ENCODE data around the gene COMT. TPM values are rescaled to one million over a fixed set of nuclear protein-coding genes. Genes with fewer than 3 reads are reported as not detected.

The COMT gene
- total and polyA plus RNA-seq, 2 of the 4 experiments (the other 2 are of a cell fraction), result 202 to 347 TPM

GRCh38 chr22:19943082-19944026 is 1.8 kb downstream of the COMT start:
- Histone ChIP-seq H2AK5ac (ENCODE audit: low read depth, low read length) (peak overlapping the region; percentile 99), H3K27ac (ENCODE audit: insufficient read depth, low read length) (peak overlapping the region; percentile 99), H3K4me3 (ENCODE audit: insufficient read depth, low read depth, low read length) (peak overlapping the region; percentile 91), H2AFZ (replicated peaks; ENCODE audit: low read length, poor library complexity) (peak overlapping the region; percentile 74), H3K36me3 (ENCODE audit: control insufficient read depth, insufficient read depth, low read length) (0 out of 2 replicates have a peak, but pooled peaks cover 4% of the 10 kb centered on the region), H2BK5ac (ENCODE audit: low read depth, low read length, poor library complexity, severe bottlenecking) (peak overlapping the region; percentile 99), H2BK20ac (ENCODE audit: low read depth, low read length) (peak overlapping the region; percentile 94), H3K18ac (ENCODE audit: low read depth, low read length) (peak overlapping the region; percentile 98), H3K9me3 (ENCODE audit: control insufficient read depth, insufficient read depth, low read length) (no peaks in the 10 kb centered on the region), H4K20me1 (ENCODE audit: insufficient read depth, low read length) (peaks cover 3% of the 10 kb centered on the region; the same call in 1 of the 2 replicates), H3K56ac (ENCODE audit: extremely low read depth, insufficient read depth, low read length) (peak overlapping the region; percentile 99), H3K4me2 (ENCODE audit: low read depth, low read length) (peak overlapping the region; percentile 93), H3K9me1 (ENCODE audit: insufficient read depth, low read length) (peaks cover 11% of the 10 kb centered on the region), H3K27me3 (ENCODE audit: control insufficient read depth, insufficient read depth, low read length) (no peaks in the 10 kb centered on the region), H3K4me1 (ENCODE audit: control insufficient read depth, insufficient read depth, low read length) (peaks cover 25% of the 10 kb centered on the region), H3K9ac (ENCODE audit: low read depth, low read length) (peak overlapping the region; percentile 100), H3K4ac (ENCODE audit: low read depth, low read length) (peak overlapping the region; percentile 100), H2BK120ac (ENCODE audit: low read depth, low read length) (peak overlapping the region; percentile 92), H3K23ac (ENCODE audit: low read depth, low read length) (peak overlapping the region; percentile 100), H4K8ac (ENCODE audit: low read depth in 2 of 2, low read length in 2 of 2) (peak overlapping the region; percentile 96 to 98), H4K91ac (ENCODE audit: insufficient read depth, low read depth, low read length) (peak overlapping the region; percentile 97), H2BK15ac (ENCODE audit: low read depth, low read length) (peak overlapping the region; percentile 99; the same call in 2 of the 3 replicates), H3K14ac (replicated peaks; ENCODE audit: low read depth, low read length) (peak overlapping the region; percentile 100), H3K79me1 (ENCODE audit: low read depth in 1 of 2, low read length in 2 of 2) (peaks cover 28 to 69% of the 10 kb centered on the region in 2 experiments), H4K5ac (ENCODE audit: low read depth, low read length) (peak overlapping the region; percentile 97), H2AK9ac (replicated peaks; ENCODE audit: low read depth, low read length, poor library complexity) (peak overlapping the region; percentile 100)
- ChIA-PET CTCF (interaction anchor here (0.9 kb wide), 1 partner anchor 213 kb away, joined by 4 read pairs; no protein-coding TSS in a partner anchor), POLR2A (ENCODE audit: unreplicated experiment) (no interaction called here)
- dilution Hi-C loops (cut with HindIII; ENCODE audit: low sequenced_read_pairs, unreplicated experiment), result no loop called here
- peak; percentile 94 for DNase-seq
- ATAC-seq (ENCODE audit: low read depth), result peak; percentile 57
- in situ Hi-C loops (cut with MboI; ENCODE audit: low sequenced_read_pairs), result no loop called here
- 47% methylated on average over 2 of the region's 11 CpGs; no CpG with 5 or more reads in 1 of the 2 experiments for WGBS, 2 experiments (ENCODE audit: extremely low coverage in 2 of 2, insufficient read length in 1 of 2)
- intact Hi-C loops (cut with micrococcal nuclease), result loop anchor here (5.0 kb wide), 1 partner anchor 51 kb away; no protein-coding TSS in a partner anchor
- no TSS peak for BruUV-seq (replicated peaks)
- TF ChIP-seq POLR2A (IDR thresholded peaks at IDR 0.05; ENCODE audit: low read depth, low read length) (peak; percentile 67; the same call in 1 of the 2 replicates), MAFK (IDR thresholded peaks at IDR 0.05; ENCODE audit: low read depth, low read length) (no peak), RAD21 (IDR thresholded peaks at IDR 0.05; ENCODE audit: low read length) (no peak), FOS (IDR thresholded peaks at IDR 0.05; ENCODE audit: low read depth, low read length) (no peak), MXI1 (IDR thresholded peaks at IDR 0.05; ENCODE audit: borderline replicate concordance, low read depth, low read length) (peak; percentile 30; the same call in 1 of the 2 replicates), RCOR1 (IDR thresholded peaks at IDR 0.05; ENCODE audit: insufficient replicate concordance, low read length) (peak; percentile 32), CHD1 (IDR thresholded peaks at IDR 0.05; ENCODE audit: low read depth, low read length) (no peak), USF2 (IDR thresholded peaks at IDR 0.05; ENCODE audit: low read depth, low read length) (no peak), MAZ (IDR thresholded peaks at IDR 0.05; ENCODE audit: borderline replicate concordance, low read depth, low read length) (peak; percentile 13; the same call in 1 of the 2 replicates), NFE2L2 (IDR thresholded peaks at IDR 0.05; ENCODE audit: low read depth, low read length) (no peak)
- TF ChIP-seq, protein P1, sequence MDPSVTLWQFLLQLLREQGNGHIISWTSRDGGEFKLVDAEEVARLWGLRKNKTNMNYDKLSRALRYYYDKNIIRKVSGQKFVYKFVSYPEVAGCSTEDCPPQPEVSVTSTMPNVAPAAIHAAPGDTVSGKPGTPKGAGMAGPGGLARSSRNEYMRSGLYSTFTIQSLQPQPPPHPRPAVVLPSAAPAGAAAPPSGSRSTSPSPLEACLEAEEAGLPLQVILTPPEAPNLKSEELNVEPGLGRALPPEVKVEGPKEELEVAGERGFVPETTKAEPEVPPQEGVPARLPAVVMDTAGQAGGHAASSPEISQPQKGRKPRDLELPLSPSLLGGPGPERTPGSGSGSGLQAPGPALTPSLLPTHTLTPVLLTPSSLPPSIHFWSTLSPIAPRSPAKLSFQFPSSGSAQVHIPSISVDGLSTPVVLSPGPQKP (IDR thresholded peaks at IDR 0.05; ENCODE audit: borderline replicate concordance, low read depth, low read length), result no peak
- TF ChIP-seq, protein P2, sequence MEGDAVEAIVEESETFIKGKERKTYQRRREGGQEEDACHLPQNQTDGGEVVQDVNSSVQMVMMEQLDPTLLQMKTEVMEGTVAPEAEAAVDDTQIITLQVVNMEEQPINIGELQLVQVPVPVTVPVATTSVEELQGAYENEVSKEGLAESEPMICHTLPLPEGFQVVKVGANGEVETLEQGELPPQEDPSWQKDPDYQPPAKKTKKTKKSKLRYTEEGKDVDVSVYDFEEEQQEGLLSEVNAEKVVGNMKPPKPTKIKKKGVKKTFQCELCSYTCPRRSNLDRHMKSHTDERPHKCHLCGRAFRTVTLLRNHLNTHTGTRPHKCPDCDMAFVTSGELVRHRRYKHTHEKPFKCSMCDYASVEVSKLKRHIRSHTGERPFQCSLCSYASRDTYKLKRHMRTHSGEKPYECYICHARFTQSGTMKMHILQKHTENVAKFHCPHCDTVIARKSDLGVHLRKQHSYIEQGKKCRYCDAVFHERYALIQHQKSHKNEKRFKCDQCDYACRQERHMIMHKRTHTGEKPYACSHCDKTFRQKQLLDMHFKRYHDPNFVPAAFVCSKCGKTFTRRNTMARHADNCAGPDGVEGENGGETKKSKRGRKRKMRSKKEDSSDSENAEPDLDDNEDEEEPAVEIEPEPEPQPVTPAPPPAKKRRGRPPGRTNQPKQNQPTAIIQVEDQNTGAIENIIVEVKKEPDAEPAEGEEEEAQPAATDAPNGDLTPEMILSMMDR (conservative IDR thresholded peaks at IDR 0.05; ENCODE audit: low read depth, low read length), result 0 out of 2 replicates have a peak, but pooled peaks have one; percentile 23
